Measurements from ENCODE around the gene C10orf71. TPM values are rescaled to one million over a fixed set of nuclear protein-coding genes. Genes with fewer than 3 reads are reported as not detected.

Gene C10orf71
- total and polyA plus RNA-seq, 2 of the 8 experiments (the other 6 are each of a cell fraction or from before 2014, with no cell fraction given): not detected

DNA sequence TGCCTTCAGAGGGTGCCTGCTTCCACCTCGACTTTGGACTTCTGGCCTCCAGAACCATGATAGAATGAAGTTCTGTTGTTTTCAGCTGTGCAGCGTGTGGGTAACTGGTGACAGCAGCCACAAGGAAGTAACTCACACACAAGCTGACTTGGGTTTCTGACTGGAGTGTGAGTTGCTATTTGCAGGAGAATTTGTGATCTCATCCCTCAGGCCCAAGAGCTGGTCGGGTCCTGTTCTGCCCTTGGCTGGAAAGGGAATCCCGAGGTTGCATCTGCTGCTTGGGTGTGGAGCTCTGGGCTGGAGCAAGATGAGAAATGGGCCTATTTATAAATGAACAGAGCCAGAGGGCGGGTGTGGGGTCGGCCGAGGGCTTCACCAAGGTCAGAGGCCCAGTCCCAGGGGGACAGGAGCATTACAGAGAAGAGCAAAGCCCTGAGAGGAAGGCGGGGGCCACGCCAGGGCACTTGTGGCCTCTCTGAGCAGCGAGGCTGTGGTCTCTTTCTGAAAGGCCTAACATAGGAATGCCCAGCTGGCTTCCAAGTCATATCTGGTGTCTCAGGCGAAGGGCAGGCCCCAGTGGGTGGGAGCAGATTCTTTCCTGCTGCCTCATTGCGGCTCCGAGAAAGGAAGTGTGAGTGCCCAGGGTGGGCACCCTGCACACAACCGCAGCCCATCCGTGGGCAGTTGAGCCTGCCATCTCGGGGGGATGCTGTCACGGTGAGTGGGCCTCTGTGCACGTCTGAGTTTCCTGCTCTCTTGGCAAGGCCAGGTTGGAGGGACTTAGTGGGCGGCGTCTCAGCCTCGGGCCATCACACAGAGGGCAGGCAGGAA is 26.5 kb upstream of the C10orf71 start:
- Histone ChIP-seq H3K27me3 (replicated peaks in 1 of 4; ENCODE audit: control insufficient read depth in 3 of 4, extremely low read depth in 1 of 4, insufficient read depth in 3 of 4, low read length in 3 of 4) (no peaks in the 10 kb centered on the region; a peak in 2 of 7 replicates), H3K36me3 (ENCODE audit: control insufficient read depth in 2 of 4, insufficient read depth in 4 of 4, low read length in 3 of 4) (no peaks in the 10 kb centered on the region), H3K4me3 (ENCODE audit: extremely low read depth in 1 of 4, insufficient read depth in 2 of 4, low read depth in 3 of 4, low read length in 4 of 4) (no peak overlapping the region), H4K20me1 (replicated peaks in 1 of 2; ENCODE audit: control insufficient read depth in 1 of 2, insufficient read depth in 2 of 2, low read length in 2 of 2) (no peaks in the 10 kb centered on the region), H4K8ac (ENCODE audit: extremely low read depth, insufficient read depth, low read length) (no peak overlapping the region), H3K14ac (ENCODE audit: insufficient read length) (no peak overlapping the region), H2BK5ac (ENCODE audit: low read depth, low read length) (no peak overlapping the region), H3K9me3 (ENCODE audit: insufficient read depth in 2 of 2, low read depth in 1 of 2, low read length in 1 of 2) (no peaks in the 10 kb centered on the region), H2BK120ac (replicated peaks; ENCODE audit: low read depth, low read length) (no peak overlapping the region), H3K4me1 (replicated peaks in 1 of 4; ENCODE audit: control insufficient read depth in 3 of 4, insufficient read depth in 4 of 4, low read length in 3 of 4) (no peaks in the 10 kb centered on the region), H2AFZ (ENCODE audit: low read length) (no peak overlapping the region), H2BK15ac (ENCODE audit: low read length) (no peak overlapping the region), H2BK12ac (ENCODE audit: low read depth, low read length) (no peak overlapping the region), H3K23ac (ENCODE audit: insufficient read length) (no peak overlapping the region), H4K91ac (replicated peaks; ENCODE audit: insufficient read length, low read length) (no peak overlapping the region), H3K27ac (ENCODE audit: low read depth, low read length) (no peak overlapping the region), H3K79me2 (ENCODE audit: control insufficient read depth in 1 of 2, insufficient read depth in 2 of 2, low read length in 2 of 2) (no peaks in the 10 kb centered on the region), H3K4ac (replicated peaks; ENCODE audit: insufficient read length, low read depth, low read length) (no peak overlapping the region), H3K18ac (ENCODE audit: extremely low read depth, low read length) (no peak overlapping the region), H3K9ac (replicated peaks in 1 of 4; ENCODE audit: extremely low read depth in 1 of 4, low read depth in 3 of 4, low read length in 3 of 4) (no peak overlapping the region), H3K4me2 (ENCODE audit: insufficient read depth in 1 of 2, low read depth in 2 of 2, low read length in 2 of 2) (no peak overlapping the region), H4K5ac (ENCODE audit: insufficient read length, low read depth, low read length) (no peak overlapping the region), H3K56ac (replicated peaks; ENCODE audit: insufficient read length, low read depth, low read length) (no peak overlapping the region), H2AK5ac (ENCODE audit: low read depth, low read length) (no peak overlapping the region), H2BK20ac (ENCODE audit: low read length) (no peak overlapping the region), H3K79me1 (ENCODE audit: low read depth, low read length) (no peaks in the 10 kb centered on the region), H3K23me2 (ENCODE audit: low read depth, low read length) (no peaks in the 10 kb centered on the region)
- DNase-seq (ENCODE audit: low read depth in 1 of 2, low spot score in 2 of 2) (peak in 1 of 2 experiments; percentile 30), FAIRE-seq (no peak)
- TF ChIP-seq SP4 (IDR thresholded peaks at IDR 0.05; ENCODE audit: low read length): no peak
- TF ChIP-seq SIN3A (conservative IDR thresholded peaks at IDR 0.05 in 1 of 2, IDR thresholded peaks at IDR 0.05 in 1 of 2; ENCODE audit: low read depth in 1 of 2, low read length in 2 of 2): no peak
- no peak for TF ChIP-seq EGR1 (IDR thresholded peaks at IDR 0.05; ENCODE audit: borderline replicate concordance, low read depth, low read length)
- TF ChIP-seq, protein P1, sequence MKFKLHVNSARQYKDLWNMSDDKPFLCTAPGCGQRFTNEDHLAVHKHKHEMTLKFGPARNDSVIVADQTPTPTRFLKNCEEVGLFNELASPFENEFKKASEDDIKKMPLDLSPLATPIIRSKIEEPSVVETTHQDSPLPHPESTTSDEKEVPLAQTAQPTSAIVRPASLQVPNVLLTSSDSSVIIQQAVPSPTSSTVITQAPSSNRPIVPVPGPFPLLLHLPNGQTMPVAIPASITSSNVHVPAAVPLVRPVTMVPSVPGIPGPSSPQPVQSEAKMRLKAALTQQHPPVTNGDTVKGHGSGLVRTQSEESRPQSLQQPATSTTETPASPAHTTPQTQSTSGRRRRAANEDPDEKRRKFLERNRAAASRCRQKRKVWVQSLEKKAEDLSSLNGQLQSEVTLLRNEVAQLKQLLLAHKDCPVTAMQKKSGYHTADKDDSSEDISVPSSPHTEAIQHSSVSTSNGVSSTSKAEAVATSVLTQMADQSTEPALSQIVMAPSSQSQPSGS (IDR thresholded peaks at IDR 0.05; ENCODE audit: low read length): no peak
- TF ChIP-seq GABPA (IDR thresholded peaks at IDR 0.05; ENCODE audit: borderline replicate concordance, insufficient read depth, low read length): no peak
- no peak for TF ChIP-seq CBX5 (IDR thresholded peaks at IDR 0.05; ENCODE audit: low read depth, low read length)
- no peak for TF ChIP-seq CHD1 (IDR thresholded peaks at IDR 0.05; ENCODE audit: low read depth, low read length)
- TF ChIP-seq, protein P2, sequence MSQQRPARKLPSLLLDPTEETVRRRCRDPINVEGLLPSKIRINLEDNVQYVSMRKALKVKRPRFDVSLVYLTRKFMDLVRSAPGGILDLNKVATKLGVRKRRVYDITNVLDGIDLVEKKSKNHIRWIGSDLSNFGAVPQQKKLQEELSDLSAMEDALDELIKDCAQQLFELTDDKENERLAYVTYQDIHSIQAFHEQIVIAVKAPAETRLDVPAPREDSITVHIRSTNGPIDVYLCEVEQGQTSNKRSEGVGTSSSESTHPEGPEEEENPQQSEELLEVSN (IDR thresholded peaks at IDR 0.05): no peak
- ChIA-PET CTCF (ENCODE audit: partially characterized antibody) (interaction anchor here (0.8 to 2.5 kb wide), 9 partner anchors 9 to 136 kb away, joined by 3 to 18 read pairs (median 3); partner anchors contain the start of gene C10orf71), POLR2A (ENCODE audit: partially characterized antibody) (no interaction called here)
- 84% methylated on average over 21 of the region's 21 CpGs; no CpG with 5 or more reads in 1 of the 2 experiments for WGBS, 2 experiments (ENCODE audit: extremely low coverage in 1 of 2, insufficient coverage in 1 of 2, insufficient read length in 1 of 2, insufficient replicate concordance in 2 of 2, low coverage in 1 of 2, low lambda C conversion rate in 2 of 2, missing lambda C conversion rate in 1 of 2)
